ENCODE data around the gene PNO1. TPM values are rescaled to one million over a fixed set of nuclear protein-coding genes. Genes with fewer than 3 reads are reported as not detected.

Gene PNO1
- total RNA-seq, 3 donors from 2014 or later (not counting 1 experiment from before 2014, with no cell fraction given), result 19.4 to 25.1 (median 25.0) TPM

DNA sequence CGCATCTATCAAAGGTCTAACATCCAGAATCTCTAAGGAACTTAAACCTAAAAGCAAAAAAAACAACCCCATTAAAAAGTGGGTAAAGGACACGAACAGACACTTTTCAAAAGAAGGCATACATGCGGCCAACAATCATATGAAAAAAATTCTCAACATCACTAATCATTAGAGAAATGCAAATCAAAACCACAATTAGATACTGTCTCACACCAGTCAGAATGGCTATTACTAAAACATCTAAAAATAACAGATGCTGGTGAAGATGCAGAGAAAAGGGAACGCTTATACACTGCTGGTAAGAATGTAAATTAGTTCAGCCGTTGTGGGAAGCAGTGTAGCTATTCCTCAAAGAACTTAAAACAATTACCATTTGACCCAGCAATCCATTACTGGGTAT, 56.7 kb downstream of the PNO1 start:
- Mint-ChIP-seq H3K4me1 (peaks cover 69 to 71% of the 10 kb centered on the region in 2 donors), H3K9me3 (no peaks in the 10 kb centered on the region), H3K27me3 (ENCODE audit: low read depth in 2 of 2) (no peaks in the 10 kb centered on the region), H3K27ac (peak overlapping the region; percentile 76 to 78), H3K4me3 (no peak overlapping the region), H3K36me3 (no peaks in the 10 kb centered on the region)
- peaks cover 12% of the 10 kb centered on the region for H3K36me3 ChIP-seq (ENCODE audit: control insufficient read depth, insufficient read depth, low read length)
- H3K27me3 ChIP-seq (ENCODE audit: control insufficient read depth, insufficient read depth, low read length), result no peaks in the 10 kb centered on the region
- H3K4me1 ChIP-seq (ENCODE audit: control insufficient read depth, insufficient read depth, low read length), result no peaks in the 10 kb centered on the region
- no peak overlapping the region for H3K4me3 ChIP-seq (ENCODE audit: low read length)
- H3K27ac ChIP-seq (ENCODE audit: low read length), result no peak overlapping the region
- no peak for ATAC-seq
- DNase-seq, result no peak
- WGBS (ENCODE audit: insufficient coverage), result 84% methylated on average over 3 of the region's 5 CpGs
- no peak for TF ChIP-seq CTCF (IDR thresholded peaks at IDR 0.05)
- no peaks in the 10 kb centered on the region for H3K9me3 ChIP-seq (ENCODE audit: control insufficient read depth, insufficient read depth, low read length)
- intact Hi-C loops (cut with micrococcal nuclease), result no loop called here

GRCh38 chr2:68216454-68217310, 59.0 kb downstream of the PNO1 start:
- DNase-seq (no peak), ATAC-seq (no peak)
- no peak overlapping the region for H3K4me3 ChIP-seq (ENCODE audit: low read length)
- Mint-ChIP-seq H3K9me3 (no peaks in the 10 kb centered on the region), H3K4me3 (no peak overlapping the region), H3K27ac (peak overlapping the region; percentile 4 to 70), H3K27me3 (ENCODE audit: low read depth in 2 of 2) (no peaks in the 10 kb centered on the region), H3K4me1 (peaks cover 78% of the 10 kb centered on the region in 2 donors), H3K36me3 (no peaks in the 10 kb centered on the region)
- WGBS (ENCODE audit: insufficient coverage), result 90% methylated on average over 2 of the region's 2 CpGs
- intact Hi-C loops (cut with micrococcal nuclease), result no loop called here
- no peaks in the 10 kb centered on the region for H3K27me3 ChIP-seq (ENCODE audit: control insufficient read depth, insufficient read depth, low read length)
- peaks cover 3% of the 10 kb centered on the region for H3K4me1 ChIP-seq (ENCODE audit: control insufficient read depth, insufficient read depth, low read length)
- no peaks in the 10 kb centered on the region for H3K9me3 ChIP-seq (ENCODE audit: control insufficient read depth, insufficient read depth, low read length)
- peaks cover 12% of the 10 kb centered on the region for H3K36me3 ChIP-seq (ENCODE audit: control insufficient read depth, insufficient read depth, low read length)
- H3K27ac ChIP-seq (ENCODE audit: low read length), result no peak overlapping the region
- TF ChIP-seq CTCF (IDR thresholded peaks at IDR 0.05), result no peak

- Histone ChIP-seq H3K27ac (ENCODE audit: low read length) (no peak overlapping the region), H3K4me1 (ENCODE audit: control insufficient read depth, insufficient read depth, low read length) (peaks cover 3% of the 10 kb centered on the region), H3K9me3 (ENCODE audit: control insufficient read depth, insufficient read depth, low read length) (no peaks in the 10 kb centered on the region), H3K36me3 (ENCODE audit: control insufficient read depth, insufficient read depth, low read length) (peaks cover 12% of the 10 kb centered on the region), H3K27me3 (ENCODE audit: control insufficient read depth, insufficient read depth, low read length) (no peaks in the 10 kb centered on the region), H3K4me3 (ENCODE audit: low read length) (no peak overlapping the region)
- no CpG with 5 or more reads among the region's 3 CpGs for WGBS (ENCODE audit: insufficient coverage)
- Mint-ChIP-seq H3K4me3 (no peak overlapping the region), H3K27me3 (ENCODE audit: low read depth in 2 of 2) (no peaks in the 10 kb centered on the region), H3K9me3 (no peaks in the 10 kb centered on the region), H3K36me3 (no peaks in the 10 kb centered on the region), H3K4me1 (peaks cover 77 to 78% of the 10 kb centered on the region in 2 donors), H3K27ac (no peak overlapping the region)
- DNase-seq (no peak), ATAC-seq (peak in 1 of 3 donors; percentile 33)
- TF ChIP-seq CTCF (IDR thresholded peaks at IDR 0.05), result no peak
- intact Hi-C loops (cut with micrococcal nuclease), result no loop called here
Measured at GRCh38 chr2:68217729-68218128, 60.0 kb downstream of the PNO1 start.

Data from natural killer cell (primary cell).